NCI-H2196 treated with DMSO at 0.1 percent for 48 hours (cell line): Measurements from ENCODE around the gene ZDHHC17.

Source experiments
- DNase-seq: peaks from one replicate; lab custom pipeline; 2025; ENCODE audit not compliant: unreplicated experiment; lab: John Stamatoyannopoulos, UW

ZDHHC17 gene

GRCh38 chr12:76813972-76814371, 50.1 kb downstream of the ZDHHC17 start:
- DNase-seq, result no peak

- no peak for DNase-seq
Observed at GRCh38 chr12:76820888-76821482, 57.1 kb downstream of the ZDHHC17 start.

DNA sequence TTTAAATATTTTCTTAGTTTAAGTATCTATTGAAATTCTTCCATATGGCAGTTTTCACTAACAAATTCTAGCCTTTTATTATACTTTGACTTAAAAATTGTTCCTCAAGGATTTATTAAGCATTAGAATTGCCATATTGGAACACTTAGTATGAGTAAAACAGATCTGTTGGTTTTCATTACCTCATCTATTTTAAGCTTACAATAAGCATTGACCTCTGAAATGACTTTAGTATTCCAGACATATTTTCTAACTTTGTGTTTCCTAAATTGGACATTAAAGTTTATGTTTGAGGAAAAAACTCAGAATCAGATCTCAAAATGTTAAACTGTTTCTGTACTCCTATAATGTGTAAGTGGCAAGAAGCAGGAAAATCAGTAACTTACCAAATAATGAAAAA, 66.5 kb downstream of the ZDHHC17 start:
- DNase-seq, result no peak

GRCh38 chr12:76836633-76837032, 72.7 kb downstream of the ZDHHC17 start:
- DNase-seq, result no peak

DNA sequence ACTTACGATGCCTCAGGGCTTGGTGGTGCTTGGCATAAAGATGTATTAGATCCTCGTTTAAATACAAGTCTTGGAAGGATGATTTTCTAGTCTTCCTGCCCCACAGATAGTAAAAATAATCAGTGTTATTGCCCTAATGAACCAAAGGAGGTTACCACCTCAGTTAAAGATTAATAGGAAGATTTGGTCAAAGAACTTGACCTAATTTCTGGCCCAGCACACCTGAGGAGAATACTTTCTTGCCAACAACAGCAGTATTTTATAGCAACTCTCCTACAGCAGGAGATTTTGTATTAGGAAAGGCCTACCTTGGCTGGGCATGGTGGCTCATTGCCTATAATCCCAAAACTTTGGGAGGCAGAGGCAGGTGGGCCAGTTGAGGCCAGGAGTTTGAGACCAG, 83.3 kb downstream of the ZDHHC17 start:
- no peak for DNase-seq

DNA sequence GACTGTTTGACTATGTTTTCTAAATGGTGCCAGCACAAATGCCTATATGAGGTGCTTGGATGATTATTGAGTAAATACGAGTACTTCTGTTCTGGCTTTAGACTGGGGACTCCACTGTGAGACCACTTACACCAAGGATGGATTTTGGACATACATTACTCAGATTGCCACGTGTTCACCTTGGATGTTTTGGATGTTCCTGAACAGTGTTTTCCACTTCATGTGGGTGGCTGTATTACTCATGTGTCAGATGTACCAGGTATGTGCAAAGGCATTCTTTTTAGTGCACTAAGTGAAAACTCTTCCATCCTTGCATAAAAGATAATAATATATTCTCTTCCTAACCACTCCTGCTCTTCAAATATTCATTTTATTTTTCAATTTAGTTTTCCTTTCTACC, 84.2 kb downstream of the ZDHHC17 start:
- DNase-seq, result no peak

GRCh38 chr12:76852106-76852505, 88.2 kb downstream of the ZDHHC17 start:
- DNase-seq, result no peak

- no peak for DNase-seq
Observed at GRCh38 chr12:76855271-76855670, 91.4 kb downstream of the ZDHHC17 start.

GRCh38 chr12:76856018-76856644, 92.2 kb downstream of the ZDHHC17 start:
- no peak for DNase-seq

GRCh38 chr12:76859611-76860010, 95.7 kb downstream of the ZDHHC17 start:
- DNase-seq, result no peak

GRCh38 chr12:76860256-76860655, 96.3 kb downstream of the ZDHHC17 start:
- DNase-seq, result no peak

DNA sequence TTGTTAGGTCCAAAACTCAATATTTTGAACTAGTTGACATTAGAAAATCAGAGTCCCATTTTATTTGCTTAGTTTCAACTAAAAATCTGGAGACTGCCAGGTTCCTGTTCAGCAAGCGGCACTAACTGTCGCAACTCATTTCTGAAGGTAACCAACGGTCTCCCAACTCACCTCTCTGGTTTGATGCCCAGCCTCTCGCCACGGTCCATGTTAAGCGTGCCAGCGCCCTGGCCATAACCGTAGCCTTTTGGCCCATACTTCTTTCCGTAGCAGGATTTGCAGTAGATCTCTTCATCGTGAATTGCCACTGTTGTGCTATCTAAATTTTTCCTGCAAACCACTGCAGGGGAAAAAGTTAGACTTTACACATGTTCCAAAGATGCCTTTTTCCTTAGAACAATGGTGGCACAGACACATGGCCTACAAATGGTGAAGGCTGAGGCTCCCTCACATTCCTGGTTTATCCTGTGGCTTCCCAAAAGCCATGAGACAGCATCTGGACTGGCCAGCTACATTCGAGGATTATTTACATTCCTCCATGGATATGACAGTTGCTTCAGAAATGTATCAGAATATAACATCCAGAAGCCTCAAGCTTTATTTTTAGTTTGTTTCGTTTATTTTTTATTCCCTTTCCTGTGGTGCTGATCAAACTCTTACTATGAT, 99.2 kb downstream of the ZDHHC17 start:
- no peak for DNase-seq

- DNase-seq, result no peak
Observed at GRCh38 chr12:76863837-76864236, 99.9 kb downstream of the ZDHHC17 start.

DNA sequence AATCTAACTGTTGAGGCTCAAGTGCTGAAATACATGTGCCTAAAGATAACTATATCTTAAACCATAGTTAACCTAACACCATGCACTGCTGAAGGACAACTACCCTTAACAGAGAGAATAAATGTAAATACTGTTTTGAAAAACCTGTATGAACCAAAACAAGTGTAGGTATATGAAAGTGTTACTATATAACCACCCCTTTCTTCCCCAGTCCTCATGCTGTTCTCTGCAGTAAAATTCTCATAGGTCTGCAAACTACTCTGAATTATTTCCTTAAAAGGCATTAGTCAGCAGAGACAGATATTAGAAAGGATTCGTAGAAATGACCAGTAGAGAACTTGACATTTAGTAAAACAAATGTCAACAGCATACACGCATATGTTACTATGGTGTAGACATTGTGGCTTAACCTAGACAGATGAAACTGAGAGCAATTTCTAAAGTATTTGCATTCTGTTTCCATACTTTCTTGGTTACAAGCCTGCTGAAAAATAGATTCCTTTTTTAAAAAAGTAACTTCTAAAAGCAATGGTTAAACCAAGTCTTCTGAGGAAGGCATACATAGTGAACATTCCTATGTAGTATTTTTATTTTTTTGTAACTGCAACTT, 101.0 kb downstream of the ZDHHC17 start:
- no peak for DNase-seq

GRCh38 chr12:76866151-76866567, 102.2 kb downstream of the ZDHHC17 start:
- DNase-seq, result no peak

GRCh38 chr12:76866726-76867125, 102.8 kb downstream of the ZDHHC17 start:
- no peak for DNase-seq

DNA sequence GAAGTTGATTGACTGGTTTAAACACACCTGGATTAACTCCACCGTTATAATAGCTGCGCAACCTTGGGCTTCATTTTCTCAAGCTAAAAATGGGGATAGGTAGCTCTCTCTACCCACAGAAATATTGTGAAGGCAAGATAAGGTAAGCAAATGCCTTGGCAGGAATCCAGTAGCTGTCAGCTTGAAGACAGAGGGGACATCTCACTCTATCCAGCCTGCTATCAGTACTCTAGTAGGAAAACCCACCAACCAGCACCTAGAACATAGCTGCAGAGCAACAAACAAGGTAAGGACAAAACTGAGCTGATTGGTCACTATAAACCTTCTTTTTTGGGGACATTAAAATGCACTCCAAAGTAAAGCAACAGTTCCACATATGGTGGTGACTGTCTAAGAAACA, 107.2 kb downstream of the ZDHHC17 start:
- DNase-seq, result no peak

- no peak for DNase-seq
Observed at GRCh38 chr12:76871742-76872141, 107.8 kb downstream of the ZDHHC17 start.

GRCh38 chr12:76872415-76872814, 108.5 kb downstream of the ZDHHC17 start:
- no peak for DNase-seq

GRCh38 chr12:76874027-76874426, 110.1 kb downstream of the ZDHHC17 start:
- no peak for DNase-seq

DNA sequence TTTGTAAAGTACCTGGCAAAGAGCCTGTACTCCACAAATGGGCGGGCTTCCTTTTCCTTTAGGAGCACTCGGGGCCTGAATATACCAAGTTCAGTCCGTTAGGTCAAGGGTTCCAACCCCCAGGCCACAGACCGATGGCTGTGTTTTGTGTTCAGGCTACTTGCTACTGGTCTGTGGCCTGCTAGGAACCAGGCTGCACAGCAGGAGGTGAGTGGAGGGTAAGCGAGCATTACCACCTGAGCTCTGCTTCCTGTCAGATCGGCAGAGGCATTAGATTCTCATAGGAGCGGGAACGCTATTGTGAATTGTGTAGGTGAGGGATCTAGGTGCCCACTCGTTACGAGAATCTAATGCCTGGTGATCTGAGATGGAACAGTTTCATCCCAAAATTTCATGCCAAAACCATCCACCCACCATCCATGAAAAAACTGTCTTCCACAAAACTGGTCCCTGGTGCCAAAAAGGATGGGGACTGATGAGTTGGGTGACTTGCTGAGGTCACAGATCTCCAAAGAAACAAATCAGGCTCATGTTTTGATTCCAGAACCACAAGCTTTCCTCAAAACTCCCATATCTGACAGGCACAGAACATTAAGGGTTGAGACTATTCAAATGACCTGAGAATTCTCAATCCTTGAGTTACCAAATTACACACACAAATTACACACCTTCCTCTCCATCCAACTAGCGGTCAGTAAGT, 110.7 kb downstream of the ZDHHC17 start:
- DNase-seq, result no peak
